Mucosa of descending colon (tissue), 3 donors: Measurements from ENCODE around the gene TRNAU1AP. TPM values are rescaled to one million over a fixed set of nuclear protein-coding genes. Genes with fewer than 3 reads are reported as not detected.
"Not testable (repeated sequence)": the region's sequence is repeated elsewhere in the genome, so short reads cannot be mapped to it uniquely, and the experiment has no call there.

Experiments used
- ATAC-seq: fragments of 200-7000 bp; cut with Tn5 transposase; one replicate; pipeline ENCODE4 v1.9.1; 2020; ENCODE audit warnings: mild to moderate bottlenecking, moderate library complexity
- DNase-seq, 3 donors: peaks; one replicate each; pipeline ENCODE4 v3.0.0-alpha.2; 2020
- H3K36me3 ChIP-seq: fragments of 200-600 bp; one replicate; pipeline ENCODE4 v1.8.0; 2021; ENCODE audit warnings: low read depth, mild to moderate bottlenecking
- H3K4me1 ChIP-seq: fragments of 200-600 bp; one replicate; pipeline ENCODE4 v1.8.0; 2021; ENCODE audit warnings: low read depth, mild to moderate bottlenecking
- H3K4me3 ChIP-seq: fragments of 200-600 bp; one replicate; pipeline ENCODE4 v1.8.0; 2021; ENCODE audit warnings: mild to moderate bottlenecking
- H3K9me3 ChIP-seq: fragments of 200-600 bp; one replicate; pipeline ENCODE4 v1.8.0; 2021; ENCODE audit warnings: mild to moderate bottlenecking
- intact Hi-C, 2 donors: fragments of 100-400 bp; cut with DNase I in 1 of 2; cut with micrococcal nuclease in 1 of 2; formaldehyde crosslinking; loops; one replicate each; pipeline versions ENCODE4 v1.11.0 to v1.11.1; 2022; cut with DNase I, micrococcal nuclease
- total RNA-seq, 3 donors: library from RNA; stranded (reverse); fragmentation: NEBNext Ultra II Directional in 2 of 3; extraction: Animal tissue kit (Norgen Biotek cat#: 25700) in 2 of 3; gene quantifications; one replicate each; pipeline versions ENCODE4 v1.2.1 to v1.2.4, GENCODE V29; 2021 to 2023
- TF ChIP-seq, protein P1 (sequence below): fragments of 200-600 bp; IDR thresholded peaks from one replicate; pipeline ENCODE4 v1.8.0; 2022; ENCODE audit warnings: antibody characterized with exemption, mild to moderate bottlenecking
- donor health status: DM: no; HTN: no; CAD: no; lungs with moderate emphysema.
- donor health status: DM: no; HTN: no; CAD: no.
- donor health status: DM: no; HTN: yes; CAD: no.

The TRNAU1AP gene
- total RNA-seq, 3 donors from 2014 or later = 13.1 to 20.9 (median 16.0) TPM

DNA sequence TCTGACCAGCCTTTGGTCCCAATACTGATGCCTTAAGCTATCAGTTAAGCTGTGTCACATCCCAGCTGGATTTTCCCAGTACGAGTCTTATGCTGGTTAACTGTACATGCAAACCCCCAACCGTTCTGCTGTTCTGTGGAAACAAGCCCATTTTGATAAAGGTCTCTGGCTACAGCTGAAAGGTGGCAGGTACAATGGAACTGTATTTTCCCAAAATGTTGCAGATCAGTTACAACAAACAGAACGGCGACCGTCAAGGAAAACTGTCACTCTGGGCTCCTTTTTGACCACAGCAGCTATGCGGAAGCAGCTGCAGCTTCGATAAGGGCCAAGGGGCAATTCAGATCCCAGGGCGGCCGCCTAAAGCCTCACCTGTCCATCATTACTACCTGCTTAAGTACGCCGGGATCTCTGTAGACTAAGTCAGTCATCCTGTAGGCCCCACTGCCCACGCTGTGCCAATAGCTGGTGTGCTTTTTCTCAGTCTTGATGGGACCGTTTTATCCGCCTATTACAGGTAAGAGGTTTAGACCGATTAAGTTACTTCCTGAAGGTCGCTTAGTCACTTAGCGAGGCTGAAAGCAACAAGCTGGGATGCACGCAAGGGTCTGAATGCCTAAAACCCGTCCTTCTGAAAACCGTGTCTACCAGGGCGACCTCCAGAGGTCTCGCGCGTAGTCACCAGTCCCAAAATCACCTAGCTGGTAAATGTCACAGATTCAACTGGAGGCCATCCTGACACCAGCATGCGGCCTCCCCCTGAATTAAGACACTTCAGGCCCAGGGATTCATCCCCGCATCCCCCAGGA is 28.0 kb downstream of the TRNAU1AP start:
- Histone ChIP-seq H3K4me1 (peaks cover 13% of the 10 kb centered on the region), H3K9me3 (no peaks in the 10 kb centered on the region), H3K4me3 (peak overlapping the region; percentile 76), H3K36me3 (no peaks in the 10 kb centered on the region)
- TF ChIP-seq, protein P1, sequence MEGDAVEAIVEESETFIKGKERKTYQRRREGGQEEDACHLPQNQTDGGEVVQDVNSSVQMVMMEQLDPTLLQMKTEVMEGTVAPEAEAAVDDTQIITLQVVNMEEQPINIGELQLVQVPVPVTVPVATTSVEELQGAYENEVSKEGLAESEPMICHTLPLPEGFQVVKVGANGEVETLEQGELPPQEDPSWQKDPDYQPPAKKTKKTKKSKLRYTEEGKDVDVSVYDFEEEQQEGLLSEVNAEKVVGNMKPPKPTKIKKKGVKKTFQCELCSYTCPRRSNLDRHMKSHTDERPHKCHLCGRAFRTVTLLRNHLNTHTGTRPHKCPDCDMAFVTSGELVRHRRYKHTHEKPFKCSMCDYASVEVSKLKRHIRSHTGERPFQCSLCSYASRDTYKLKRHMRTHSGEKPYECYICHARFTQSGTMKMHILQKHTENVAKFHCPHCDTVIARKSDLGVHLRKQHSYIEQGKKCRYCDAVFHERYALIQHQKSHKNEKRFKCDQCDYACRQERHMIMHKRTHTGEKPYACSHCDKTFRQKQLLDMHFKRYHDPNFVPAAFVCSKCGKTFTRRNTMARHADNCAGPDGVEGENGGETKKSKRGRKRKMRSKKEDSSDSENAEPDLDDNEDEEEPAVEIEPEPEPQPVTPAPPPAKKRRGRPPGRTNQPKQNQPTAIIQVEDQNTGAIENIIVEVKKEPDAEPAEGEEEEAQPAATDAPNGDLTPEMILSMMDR = no peak
- DNase-seq (peak; percentile 67 to 75 (median 73)), ATAC-seq (peak; percentile 54)
- intact Hi-C loops = no loop called here

DNA sequence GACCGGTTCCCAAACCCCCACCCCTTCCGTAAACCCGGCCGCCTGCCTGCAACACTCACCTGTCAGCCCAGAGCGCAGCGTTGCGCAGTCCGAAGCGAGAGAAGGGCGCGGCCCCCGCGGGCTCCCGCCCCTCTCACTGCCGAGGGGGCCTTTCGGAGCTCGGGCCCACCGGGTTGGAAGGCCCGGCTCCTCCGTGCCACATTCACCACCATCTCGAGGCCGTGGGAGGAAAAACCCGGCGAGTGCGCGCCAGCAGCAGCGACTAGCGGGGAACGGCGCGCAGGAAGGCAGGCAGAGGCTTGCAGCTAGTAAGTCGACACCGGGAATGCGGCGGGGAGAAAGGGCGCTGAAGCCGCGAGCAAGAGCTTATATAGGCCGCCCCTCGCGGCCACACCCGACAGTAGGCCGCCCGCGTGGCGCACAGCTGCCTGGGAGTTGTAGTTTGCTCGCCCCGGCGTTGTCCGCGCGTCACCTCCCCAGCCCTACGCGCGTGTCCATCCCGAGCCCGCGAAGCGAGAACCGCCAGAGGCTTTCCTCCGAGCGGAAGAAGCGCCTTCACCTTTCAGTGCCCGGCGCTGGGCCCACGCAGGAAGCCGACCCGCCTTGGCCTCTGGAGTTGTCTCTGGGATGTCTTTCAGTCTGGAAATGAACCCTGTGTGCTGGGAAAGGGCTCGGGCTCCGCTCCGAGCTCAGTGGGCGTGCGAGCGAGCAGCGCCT is 28.8 kb downstream of the TRNAU1AP start:
- H3K9me3 ChIP-seq = no peaks in the 10 kb centered on the region
- H3K4me1 ChIP-seq = peaks cover 13% of the 10 kb centered on the region
- TF ChIP-seq, protein P1 = no peak
- H3K36me3 ChIP-seq = no peaks in the 10 kb centered on the region
- DNase-seq (peak; percentile 95 to 98 (median 96)), ATAC-seq (peak; percentile 97)
- intact Hi-C loops = no loop called here
- H3K4me3 ChIP-seq = peak overlapping the region; percentile 76

DNA sequence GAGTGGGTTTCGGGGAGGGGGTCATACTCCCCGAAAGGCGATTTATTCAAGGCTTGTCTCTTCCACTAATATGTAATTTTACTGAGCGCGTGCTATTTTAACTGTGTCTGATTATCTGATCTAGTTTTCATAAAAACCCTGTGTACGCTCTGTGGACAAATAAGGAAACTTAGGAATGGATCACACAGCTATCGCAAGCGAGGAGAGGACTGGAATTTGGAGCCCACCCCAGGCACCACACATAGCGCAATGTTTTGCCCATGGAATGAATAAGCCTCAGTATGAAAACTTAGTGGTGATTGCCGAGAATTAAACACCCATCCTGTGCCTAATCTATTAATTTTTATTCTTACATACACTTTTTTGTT is 29.3 kb downstream of the TRNAU1AP start:
- Histone ChIP-seq H3K4me3 (peak overlapping the region; percentile 76), H3K9me3 (no peaks in the 10 kb centered on the region), H3K4me1 (peaks cover 13% of the 10 kb centered on the region), H3K36me3 (no peaks in the 10 kb centered on the region)
- TF ChIP-seq, protein P1 = no peak
- ATAC-seq = peak; percentile 26
- no peak for DNase-seq
- intact Hi-C loops = no loop called here

DNA sequence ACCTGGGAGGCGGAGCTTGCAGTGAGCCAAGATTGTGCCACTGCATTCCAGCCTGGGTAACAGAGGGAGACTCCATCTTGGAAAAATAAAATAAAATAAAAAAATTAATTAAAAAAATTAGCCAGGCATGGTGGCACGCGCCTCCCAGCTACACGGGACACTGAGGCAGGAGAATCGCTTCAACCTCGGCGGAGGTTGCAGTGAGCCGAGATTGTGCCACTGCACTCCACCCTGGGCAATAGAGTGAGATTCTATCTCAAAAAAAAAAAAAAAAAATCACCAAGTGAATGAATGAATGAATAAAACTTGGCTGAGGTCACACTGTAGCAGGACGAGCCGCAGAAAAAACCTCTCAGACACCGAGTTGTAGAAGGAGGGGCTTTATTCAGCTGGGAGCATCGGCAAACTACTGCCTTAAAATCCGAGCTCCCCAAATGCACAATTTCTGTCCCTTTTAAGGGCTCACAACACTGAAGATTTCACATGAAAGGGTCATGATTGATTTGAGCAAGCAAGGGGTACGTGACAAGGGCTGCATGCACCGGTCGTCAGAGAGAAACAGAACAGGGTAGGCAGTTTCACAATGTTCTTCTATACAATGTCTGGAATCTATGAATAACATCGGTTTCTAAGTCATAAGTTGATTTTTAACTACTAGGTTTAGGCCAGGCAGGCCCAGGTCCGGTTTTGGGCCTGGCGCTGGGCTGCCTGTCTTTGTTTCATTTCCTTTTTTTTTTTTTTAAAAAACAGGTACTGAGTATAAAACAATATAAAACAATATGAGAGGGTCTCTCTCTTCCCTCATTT is 33.9 kb downstream of the TRNAU1AP start:
- DNase-seq, H3K4me3 ChIP-seq, H3K9me3 ChIP-seq, intact Hi-C loops, H3K4me1 ChIP-seq, H3K36me3 ChIP-seq, ATAC-seq: not testable (repeated sequence)

DNA sequence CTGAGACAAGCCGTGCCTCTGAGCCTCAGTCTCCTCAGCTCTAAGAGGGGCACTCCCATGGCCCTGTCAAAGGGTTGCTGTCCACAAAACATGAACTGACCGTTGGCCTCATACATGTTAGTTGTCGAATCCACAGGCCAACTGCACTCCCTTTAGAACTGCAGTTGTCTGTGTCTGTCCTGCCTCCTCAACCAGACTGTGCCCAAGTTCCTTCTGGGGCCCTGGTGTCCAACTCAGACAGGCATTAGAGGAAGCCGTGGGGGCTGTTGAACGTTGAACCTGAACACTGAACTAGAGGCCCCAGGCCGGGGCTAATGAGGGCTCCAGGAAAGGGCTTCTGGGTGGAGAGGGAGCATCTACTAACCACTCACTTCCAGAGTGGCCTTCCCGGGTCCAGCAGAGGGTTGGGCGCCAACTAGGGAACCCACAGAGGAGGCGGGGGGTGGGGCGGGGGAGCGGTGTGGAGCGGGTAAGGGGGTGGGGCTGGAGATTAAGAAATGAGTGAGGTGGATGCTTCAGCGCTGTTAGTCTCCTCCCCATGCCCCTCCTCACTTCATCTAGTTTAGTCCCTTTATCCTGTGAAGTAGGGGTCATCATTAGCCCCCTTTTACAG is 38.9 kb downstream of the TRNAU1AP start, which contains the start of gene RAB42:
Gene RAB42, plus strand, starts transcription at position 558 of the 613 bp plus-strand sequence. CDS start 247 bp downstream, outside the sequence.
- Histone ChIP-seq H3K9me3 (no peaks in the 10 kb centered on the region), H3K4me3 (peak within 1 kb of the TSS; percentile 11), H3K36me3 (no peaks in the 10 kb centered on the region), H3K4me1 (peaks cover 8% of the 10 kb centered on the region)
- TF ChIP-seq, protein P1 = no peak
- DNase-seq = peak in 2 of 3 donors; percentile 51 to 62
- intact Hi-C loops = no loop called here
- ATAC-seq = peak; percentile 12
